Central memory CD4-positive, alpha-beta T cell (primary cell): Measurements from ENCODE around the gene DUSP2.
"Not testable (repeated sequence)": the region's sequence is repeated elsewhere in the genome, so short reads cannot be mapped to it uniquely, and the experiment has no call there.

Source experiments
- DNase-seq: peaks from one replicate; pipeline ENCODE4 v3.0.0; 2022

DUSP2 gene

GRCh38 chr2:96161898-96162297, 16.7 kb upstream of the DUSP2 start:
- no peak for DNase-seq

GRCh38 chr2:96160366-96160765, 15.1 kb upstream of the DUSP2 start:
- DNase-seq = not testable (repeated sequence)

DNA sequence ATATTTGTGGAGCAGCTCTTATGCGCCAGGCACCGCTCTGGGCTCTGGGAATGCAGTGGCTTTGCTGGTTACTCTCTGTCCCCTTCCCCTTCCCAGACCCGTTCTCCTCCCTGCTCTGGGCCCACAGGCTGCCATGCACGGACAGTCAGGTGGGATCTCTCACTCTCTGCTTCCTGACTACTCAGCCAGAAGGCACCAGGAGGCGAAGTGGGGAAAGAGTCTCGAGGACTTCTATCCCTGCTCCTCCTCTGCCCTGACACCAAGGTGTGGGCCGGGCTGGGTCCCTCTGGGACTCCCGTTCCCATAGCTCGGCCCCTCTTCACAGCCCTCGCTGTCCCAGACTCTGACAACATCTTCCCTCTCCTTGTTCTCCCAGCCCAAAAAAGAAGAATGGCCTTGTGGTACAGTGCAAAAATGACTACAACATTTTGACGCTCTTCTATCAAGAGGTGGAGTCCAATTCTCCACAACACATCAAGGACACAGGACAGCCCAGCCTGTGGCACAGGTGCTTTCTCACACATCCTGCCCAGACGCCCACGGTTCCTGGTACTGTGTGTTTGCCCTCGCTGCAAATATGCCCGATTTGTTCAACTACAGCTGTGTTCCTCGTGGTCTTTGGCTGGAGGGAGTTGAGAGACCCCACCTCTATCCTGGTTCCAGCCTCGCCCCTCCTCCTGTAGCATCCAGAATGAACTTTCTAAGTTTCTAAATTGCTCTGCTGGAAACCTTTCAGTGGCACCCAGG, 14.0 kb upstream of the DUSP2 start:
- DNase-seq = no peak

- DNase-seq = no peak
These were observed 13.3 kb upstream of the DUSP2 start for GRCh38 chr2:96158554-96158940.

DNA sequence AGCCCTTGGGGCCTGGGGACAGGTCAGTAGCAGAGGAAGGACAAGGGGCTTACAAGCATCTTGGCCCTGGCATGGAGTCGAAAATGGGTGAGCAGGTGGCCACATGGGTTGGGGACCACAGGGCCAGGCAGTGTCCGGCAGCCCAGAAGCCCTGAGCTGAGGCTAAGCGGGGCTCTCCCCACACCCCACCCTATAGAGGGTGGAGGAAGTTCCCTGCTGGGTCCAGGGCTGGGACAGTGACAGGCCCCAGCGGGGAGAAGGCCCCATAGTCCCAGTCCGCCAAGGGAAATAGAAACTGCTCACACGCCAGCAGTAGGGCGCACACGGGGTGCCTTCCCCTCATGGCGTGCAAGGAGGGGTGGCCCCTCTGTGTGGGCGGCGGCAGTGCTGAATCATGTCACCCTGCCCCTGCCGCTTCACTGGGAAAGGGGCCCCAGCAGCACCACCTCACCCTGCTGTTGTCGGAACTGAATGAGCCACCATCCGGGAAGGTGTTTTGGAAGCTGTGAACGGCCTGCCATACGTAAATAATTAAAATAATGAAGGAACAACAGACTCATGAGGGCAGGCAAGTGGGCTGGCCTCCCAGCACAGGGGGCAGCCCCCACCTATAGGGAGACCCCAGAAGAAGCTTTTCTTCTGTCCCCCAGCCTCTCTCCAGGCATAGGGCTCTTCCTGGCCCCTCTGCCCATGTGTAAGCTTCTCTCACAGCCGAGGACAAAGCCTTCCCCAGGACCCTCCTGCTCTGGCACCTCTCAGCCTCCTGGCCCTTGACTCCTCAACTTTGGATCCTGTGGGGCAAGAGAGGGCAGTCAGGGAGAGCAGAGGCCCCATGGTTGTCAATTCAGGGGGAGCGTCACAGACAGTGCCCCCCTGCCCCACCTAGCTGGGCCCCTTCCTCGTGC, 12.7 kb upstream of the DUSP2 start:
- DNase-seq = peak; percentile 57

GRCh38 chr2:96156926-96157648, 11.8 kb upstream of the DUSP2 start:
- DNase-seq = no peak

DNA sequence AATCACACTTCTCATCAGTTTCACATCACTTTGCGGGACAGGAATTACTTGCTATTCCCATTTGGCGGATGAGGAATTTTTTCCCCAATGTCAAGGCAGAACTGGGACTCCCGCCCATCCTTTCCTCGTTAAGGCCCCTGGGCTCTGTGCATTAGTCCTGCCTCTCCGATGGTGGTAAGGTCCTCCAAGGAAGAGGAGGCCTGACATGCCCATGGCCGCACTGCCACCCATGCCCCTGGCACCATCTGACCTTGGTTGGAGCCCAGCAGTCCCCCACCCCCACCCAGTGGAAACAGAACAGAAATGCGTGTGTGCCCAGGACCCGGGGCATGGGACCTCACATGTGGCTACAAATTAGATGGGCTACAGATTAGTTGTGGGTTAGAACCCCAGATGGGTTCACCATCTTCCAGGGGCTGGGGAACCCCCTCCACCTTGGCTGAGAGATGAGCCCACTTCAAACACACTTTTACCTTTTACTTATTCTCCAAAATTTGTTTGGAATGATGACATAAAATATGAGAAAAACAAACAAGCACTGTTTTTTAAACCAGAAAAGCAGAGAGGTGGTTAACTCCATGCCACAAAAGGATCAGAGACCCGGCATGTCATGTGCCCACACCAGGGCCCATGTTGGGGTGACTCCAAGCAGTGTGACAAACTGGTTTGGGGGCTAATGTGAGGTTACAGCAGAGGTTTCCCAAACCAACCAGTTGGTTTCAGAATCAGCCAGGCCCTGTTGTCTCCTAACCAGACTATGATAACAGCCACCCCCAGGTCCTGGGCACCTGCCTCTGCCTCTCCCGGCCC, 11.0 kb upstream of the DUSP2 start:
- DNase-seq = no peak

- no peak for DNase-seq
These were observed 9.5 kb upstream of the DUSP2 start for GRCh38 chr2:96154506-96155380.

DNA sequence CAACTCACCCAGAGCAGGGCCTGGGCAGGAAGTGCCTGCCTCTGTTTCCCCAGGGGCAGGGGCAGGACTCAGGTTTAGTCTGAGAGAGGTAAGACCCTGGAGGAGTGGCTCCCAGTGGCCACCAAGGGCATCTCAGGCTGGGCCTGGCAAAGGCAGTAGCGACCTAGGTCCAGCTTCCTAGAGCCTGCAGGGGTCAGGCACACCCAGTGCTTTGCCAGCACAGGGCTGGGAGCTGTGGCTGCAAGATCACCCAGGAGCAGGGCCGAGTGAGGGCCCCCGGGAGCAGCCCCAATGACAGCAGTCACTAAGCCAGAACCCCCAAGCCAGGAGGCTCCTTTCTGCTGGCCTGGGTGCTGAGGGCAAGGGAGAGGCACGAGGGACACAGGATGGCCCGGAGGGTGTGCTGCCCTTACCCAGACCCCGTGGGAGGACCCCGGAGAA, 8.8 kb upstream of the DUSP2 start:
- DNase-seq = no peak

DNA sequence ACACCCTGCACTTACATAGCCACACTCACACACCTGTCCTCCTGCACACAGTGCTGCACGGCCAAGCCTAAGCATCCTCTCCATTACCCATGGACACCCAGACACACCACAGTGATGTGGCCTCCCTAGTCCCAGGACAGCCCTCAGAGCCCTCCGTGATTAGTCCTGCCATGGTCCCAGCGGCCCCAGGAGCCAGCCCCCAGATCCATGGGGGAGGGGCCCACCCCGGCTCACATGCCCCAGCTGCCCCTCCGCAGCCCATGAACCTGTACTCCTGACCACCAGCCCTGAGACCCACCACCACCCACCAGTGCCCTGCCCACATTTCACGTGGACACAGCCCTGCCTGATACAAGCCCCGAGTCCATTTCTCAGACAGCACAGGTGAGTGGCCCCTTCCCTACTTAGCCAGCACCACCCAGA, 8.1 kb upstream of the DUSP2 start:
- DNase-seq = no peak

DNA sequence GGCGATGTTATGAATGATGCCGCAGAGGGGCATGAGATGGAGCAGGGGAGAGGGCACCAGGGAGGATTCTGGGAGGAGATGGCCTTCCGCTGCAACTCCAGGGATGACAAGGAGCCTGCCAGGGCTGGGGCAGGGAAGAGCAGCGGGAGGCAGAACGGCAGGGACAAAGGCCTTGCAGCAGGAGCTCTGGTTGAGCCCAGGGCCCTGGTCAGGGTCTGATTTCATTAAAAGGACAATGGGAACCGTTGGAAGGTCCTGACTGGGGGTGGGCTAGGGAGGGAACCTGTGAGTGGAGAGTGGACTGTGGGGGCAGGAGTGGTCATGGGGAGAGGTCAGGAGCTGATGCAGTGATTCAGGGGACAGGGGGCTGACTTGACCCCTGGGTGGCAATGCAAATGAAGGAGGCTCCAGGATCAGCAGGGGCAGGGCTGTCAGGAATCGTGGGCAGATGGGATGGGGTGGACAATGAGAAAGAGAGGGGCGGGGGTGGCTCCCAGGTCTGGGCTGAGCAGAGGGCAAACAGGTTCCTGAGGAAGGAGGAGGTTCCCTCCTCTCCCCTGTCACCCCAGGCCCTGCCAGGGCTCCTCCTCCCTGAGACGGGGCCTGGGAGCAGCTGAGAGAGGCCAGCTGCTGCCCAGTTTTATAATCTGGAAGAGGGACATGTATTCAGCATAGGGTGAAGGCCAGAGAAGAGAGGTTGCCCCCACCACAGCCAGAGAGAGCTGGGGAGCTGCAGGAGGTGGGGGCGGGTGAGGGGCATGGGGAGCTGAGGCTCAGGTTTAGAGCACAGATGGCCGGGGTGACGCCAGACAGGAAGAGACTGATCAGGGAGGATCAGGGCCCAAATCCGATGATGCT, 7.3 kb upstream of the DUSP2 start:
- DNase-seq = no peak

DNA sequence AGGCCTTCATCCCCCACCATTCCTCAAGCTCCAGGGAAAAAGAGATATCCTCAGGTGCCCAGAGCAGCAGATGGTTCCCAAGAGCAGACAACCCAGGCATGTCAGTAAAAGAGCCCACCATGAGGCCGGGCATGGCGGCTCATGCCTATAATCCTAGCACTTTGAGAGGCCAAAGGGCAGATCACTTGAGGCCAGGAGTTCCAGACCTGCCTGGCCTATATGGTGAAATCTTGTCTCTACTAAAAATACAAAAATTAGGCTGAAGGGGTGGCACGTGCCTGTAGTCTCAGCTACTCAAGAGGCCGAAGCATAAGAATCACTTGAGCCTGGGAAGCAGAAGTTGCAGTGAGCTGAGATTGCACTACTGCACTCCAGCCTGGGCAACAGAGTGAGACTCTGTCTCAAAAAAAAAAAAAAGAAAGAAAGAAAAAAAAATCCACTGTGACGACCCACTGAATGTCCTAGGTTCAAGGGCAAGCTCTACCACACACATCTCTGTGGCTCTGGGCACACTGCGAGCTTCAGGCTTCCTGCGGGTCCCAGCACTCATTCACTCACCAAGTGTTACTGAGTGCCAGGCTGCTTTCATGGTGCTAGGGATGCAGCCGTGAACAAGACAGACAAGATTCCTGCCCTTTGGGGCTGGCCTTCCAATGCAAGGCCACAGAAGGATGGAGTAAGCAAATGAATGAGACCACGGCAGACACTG, 6.5 kb upstream of the DUSP2 start:
- DNase-seq = no peak

DNA sequence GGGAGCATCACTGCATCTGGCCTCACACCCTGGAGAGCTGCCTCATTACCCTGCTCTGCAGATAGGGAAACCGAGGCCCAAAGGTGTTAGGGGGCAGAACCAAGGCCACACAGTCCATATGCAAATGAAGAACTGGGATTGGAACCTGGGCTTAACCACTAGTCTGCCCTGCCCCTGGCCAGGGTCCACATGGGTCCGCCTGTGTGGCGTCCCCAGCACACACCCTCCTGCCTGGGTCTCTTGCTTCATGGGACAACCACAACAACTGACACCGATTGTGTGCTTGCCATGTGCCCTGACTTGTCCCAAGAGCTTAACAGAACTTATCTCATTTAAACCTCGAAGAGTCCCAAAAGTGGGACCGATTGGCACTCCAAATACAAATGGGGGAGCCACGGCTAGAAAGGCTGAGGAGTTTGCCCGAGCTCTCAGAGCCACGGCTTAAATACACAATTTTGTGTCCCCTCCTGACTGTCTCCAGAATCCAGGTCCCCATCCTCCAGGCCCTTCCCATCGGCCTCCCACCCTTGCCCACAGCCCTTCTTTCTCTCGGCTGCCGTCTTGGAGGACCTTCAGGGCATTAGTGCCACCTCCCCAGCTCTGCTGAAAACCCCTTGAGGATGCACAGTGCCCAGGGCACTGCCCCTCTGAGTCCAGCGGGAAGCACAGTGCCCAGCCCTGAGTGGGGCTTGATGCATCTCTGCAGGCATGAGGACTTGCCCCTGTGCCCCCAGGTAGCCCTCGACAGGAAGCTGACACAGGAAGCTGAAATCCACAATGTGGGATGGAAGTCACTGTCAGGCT, 5.8 kb upstream of the DUSP2 start:
- DNase-seq = no peak

DNA sequence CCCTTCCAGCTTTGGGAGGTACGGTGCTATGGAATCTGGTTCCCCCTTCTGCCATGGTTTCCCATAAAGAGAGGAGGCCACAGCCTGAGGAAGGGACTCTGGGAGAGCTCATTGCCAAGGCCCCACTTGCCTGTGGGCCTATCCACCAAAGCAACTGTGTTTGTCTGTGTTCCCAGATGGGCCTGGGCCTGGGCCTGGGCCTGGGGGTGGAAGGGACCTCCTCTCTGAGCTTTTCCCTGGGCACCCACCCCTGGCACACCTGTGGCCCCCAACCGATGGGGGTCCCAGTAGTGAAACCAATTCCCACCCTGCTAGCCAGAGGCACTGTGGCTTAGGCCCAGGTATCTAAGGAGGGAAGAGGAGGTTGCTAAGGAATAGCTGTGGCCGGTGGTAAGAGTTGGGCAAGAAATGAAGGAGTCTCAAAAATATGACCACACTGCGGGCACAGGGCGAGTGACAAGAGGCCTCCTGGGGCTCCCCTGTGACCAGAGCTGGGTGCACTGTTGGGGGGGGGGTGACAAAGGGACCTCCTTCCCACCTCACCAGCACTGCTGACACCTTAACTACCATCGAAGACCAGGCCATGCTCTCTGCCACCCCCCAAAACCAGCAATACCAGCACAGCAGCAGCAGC, 4.9 kb upstream of the DUSP2 start:
- no peak for DNase-seq

DNA sequence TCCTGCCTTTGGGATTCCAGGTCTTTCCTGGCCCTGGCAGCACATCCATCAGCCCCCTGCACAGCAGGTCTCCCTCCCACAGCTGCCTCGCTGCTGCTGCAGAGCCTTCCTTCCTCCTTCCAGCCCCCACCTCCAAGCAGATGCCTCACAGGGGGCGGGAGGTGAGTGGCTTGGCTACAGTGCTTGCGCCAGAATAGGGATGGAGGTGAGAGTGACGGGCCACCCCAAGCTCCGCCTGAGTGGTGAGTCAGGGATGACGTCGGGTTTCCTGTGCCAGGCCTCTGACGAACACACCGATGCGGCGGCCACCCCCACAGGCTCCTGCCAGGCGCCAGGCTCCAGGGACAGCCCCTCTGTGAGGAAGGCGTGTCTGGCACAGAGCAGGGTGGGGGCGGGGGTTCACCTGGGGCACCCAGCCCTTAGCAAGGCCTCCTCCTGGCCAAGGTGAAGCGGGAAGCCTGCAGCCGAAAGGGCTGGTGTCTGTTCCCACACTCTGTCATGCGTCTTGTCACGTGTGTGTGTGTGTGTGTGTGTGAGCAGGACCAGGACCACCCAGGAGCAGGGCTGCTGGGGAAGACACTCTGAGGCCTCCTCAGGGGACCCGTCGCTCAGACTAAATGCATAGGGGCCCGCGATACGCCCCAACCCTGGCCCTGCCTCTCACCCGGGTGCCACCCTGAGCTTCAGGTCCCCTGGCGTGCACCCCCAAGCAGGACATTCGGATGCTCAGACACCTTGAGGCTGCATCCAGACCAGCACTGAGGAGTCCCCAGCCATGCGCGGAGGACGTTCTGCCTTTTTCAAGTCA, 3.4 kb upstream of the DUSP2 start:
- DNase-seq = peak; percentile 99

DNA sequence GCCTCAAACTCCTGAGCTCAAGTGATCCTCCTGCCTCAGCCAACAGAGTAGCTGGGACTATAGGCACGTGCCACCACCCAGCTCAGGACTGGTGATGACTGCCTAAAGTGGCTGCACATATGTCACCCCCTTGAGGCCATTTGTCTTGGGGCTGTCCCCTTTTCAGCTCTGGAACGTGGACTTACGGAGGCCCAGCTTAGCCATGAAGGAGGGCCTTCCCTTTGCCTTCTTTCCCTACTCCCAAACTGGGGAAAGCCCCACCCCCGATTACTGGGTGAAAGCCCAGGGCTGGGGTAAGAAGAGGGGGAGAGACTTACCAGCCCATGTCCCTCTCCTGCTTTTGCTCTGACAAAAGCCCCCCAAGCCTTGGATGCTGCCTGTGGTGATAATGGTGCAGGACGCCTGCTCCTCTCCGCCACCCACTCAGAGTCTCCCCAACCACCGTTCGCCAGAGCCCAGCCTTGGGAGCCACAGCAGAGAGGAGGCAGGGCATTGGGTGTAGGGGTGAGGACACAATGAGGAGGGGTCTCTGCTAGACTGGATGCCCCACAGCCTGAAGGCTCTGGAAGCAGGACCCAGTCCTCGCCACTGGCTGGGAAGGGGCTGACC, 2.5 kb upstream of the DUSP2 start:
- no peak for DNase-seq
